G401 (cell line): ENCODE measurements around the gene GALNT9. TPM values are rescaled to one million over a fixed set of nuclear protein-coding genes. Genes with fewer than 3 reads are reported as not detected.
"Not testable (repeated sequence)": the region's sequence is repeated elsewhere in the genome, so short reads cannot be mapped to it uniquely, and the experiment has no call there.

Experiments used
- DNase-seq: peaks from one replicate; pipeline ENCODE4 v3.0.0-alpha.2; 2015; ENCODE audit warnings: low spot score
- in situ Hi-C: cut with HindIII; loops from 2 replicates; pipeline ENCODE4 v1.10.0; 2016; ENCODE audit warnings: low sequenced_read_pairs, mixed read lengths
- total RNA-seq: library from RNA; depleted of rRNA; stranded (reverse); fragments of >200 nt; shearing (Covaris generic); gene quantifications from 2 replicates; pipeline ENCODE4 v1.2.3, GENCODE V29; 2014; rRNA removed

Gene GALNT9
- 0.10 TPM in 1 of 2 replicates, not detected in the other for total RNA-seq

DNA sequence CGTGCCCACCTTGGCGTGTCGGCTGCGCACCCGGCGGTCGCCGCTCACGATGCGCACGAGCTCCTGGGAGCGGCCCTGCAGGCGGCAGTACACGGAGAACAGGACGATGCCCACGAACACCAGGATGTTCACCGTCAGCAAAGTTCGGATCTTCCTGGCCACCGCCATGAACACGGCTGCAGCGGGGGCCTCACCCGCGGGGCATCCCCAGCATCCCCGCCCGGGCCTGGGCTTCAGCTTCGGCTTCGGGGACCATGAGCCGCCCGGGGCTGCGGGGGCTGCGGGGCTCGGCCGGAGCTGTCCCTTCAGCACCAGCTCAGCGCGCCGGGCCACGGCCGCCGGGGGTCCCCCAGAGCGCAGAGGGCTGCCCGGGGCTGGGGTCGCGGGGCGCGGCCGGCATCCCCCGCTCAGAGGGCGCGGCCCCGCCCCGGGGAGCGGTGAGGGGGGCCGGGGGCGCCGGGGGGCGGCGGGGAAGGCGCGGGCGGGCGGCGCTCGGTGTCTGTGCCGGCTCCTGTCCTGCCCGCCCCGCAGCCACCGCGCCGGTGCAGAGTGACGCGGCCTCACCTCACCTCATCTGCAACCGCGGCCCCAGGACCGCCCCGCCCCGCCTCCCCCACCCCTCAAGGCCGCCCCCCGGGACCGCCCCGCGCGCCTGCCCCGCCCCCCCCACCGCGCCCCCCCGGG is at the start of gene GALNT9:
Gene GALNT9 (minus strand): TSS at position 554 of the 684 bp plus-strand sequence. CDS start 386 bp downstream, at position 168.
- peak; percentile 55 for DNase-seq
- in situ Hi-C loops = no loop called here

DNA sequence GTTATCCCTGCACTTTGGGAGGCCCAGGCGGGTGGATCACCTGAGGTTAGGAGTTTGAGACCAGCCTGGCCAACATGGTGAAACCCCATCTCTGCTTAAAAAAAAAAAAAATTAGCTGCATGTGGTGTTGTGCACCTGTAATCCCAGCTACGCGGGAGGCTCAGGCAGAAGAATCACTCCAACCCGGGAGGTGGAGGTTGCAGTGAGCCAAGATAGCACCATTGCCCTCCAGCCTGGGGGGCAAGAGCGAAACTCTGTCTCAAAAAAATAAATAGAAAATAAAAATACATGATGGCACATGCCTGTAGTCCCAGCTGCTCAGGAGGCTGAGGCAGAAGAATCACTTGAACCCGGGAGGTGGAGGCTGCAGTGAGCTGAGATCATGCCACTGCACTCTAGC is 49.7 kb upstream of the GALNT9 start:
- DNase-seq, in situ Hi-C loops: not testable (repeated sequence)

DNA sequence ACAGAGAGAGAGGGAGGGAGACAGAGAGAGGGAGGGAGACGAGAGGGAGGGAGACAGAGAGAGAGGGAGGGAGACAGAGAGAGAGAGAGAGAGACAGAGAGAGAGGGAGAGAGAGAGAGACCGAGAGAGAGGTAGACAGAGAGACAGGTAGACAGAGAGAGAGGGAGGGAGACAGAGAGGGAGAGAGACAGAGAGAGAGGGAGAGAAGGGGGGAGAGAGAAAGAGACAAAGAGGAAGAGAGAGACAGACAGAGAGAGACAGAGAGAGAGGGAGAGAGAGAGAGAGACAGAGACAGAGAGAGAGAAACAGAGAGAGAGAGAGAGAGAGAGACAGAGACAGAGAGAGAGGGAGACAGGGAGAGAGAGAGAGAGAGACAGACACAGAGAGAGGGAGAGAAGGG is 47.8 kb upstream of the GALNT9 start:
- in situ Hi-C loops = no loop called here
- no peak for DNase-seq

DNA sequence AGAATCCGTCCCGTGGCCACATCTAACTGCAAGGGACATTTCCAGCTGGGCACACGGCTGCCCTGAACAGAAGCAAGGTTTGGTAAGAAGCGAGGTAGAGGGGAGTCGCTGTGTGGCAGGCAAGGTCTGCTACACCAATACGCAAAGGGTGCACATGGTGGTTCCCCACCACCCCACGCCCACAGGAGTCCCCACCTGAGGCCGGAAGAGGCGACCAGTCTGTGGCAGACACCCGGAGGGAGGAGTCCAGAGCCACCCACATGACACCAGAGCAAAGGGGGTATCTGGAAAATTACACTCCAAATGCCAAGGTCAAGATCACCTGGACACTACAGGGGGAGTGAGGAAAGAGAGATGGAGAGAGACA is 47.1 kb upstream of the GALNT9 start:
- in situ Hi-C loops = no loop called here
- no peak for DNase-seq

DNA sequence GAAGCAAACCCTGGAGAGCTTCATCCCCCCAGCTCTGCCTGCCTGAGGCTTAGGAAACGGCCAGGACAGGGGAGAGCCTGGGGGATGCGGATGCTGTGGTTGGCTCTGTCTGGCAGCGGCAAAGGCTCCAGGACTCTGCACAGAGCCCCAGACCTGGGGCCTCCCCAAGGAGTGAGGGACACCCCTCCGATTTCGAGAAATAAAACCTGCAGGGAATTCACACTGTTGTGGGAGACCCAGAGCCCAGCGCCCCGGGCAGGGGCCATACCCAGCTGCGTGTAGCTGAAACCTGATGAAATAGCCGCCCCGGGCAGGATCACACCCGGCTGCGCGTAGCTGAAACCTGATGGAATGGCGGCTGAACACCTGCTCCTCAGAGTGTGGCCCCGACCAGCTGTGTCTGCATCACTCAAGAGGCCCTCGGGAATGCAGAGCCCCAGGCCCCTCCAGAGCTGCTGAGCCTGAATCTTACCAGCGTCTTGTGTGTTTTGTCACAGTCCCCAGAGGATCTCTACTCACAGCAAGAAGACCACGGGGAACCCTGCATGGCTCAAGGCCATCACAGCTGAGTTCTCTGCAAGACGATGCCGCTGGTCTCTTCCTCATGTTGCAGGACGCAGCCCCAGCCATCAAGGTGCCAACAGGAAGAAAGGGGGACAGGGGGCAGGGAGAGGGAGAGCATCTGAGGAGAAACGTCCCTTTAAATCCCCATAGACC is 46.5 kb upstream of the GALNT9 start:
- in situ Hi-C loops = no loop called here
- no peak for DNase-seq

DNA sequence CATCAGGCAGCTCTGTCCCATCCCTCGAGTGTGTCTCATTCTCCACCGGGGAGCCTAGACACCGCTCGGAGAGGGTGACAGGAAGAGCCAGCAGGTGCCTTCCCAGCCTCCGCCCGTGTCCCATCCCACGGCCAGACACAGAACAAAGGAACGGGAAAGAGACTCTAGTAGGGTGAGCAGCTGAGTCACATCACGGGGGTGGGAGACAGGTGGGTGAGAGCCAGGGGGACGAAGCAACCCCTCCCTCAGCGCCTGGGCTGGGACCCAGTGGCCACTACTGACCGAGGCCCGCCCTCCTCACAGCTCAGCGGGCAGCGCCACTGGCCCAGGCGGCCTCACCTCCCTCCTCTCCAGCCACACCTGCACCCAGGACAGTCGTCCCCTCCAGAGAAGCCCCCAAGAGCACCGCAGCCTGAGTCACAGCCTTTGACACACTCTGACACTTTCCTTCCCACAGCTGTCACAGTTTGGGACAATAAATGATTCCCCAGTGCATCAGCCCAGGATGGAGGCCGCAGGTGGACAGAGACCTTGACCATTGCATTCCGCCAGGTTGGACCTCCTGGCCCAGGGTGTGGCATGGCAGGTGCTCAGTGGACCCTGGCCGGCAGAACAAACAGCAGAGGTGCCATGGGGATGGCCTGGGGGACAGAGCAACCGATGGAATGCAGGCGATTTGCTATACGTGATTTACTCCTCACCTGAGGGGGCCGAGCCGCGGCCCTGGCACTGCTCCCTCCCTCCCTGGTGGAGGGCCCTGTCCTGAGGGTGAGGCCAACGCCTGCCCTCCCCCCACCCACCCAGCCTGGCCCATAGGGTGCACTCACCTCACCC is 45.4 kb upstream of the GALNT9 start:
- in situ Hi-C loops = no loop called here
- no peak for DNase-seq

DNA sequence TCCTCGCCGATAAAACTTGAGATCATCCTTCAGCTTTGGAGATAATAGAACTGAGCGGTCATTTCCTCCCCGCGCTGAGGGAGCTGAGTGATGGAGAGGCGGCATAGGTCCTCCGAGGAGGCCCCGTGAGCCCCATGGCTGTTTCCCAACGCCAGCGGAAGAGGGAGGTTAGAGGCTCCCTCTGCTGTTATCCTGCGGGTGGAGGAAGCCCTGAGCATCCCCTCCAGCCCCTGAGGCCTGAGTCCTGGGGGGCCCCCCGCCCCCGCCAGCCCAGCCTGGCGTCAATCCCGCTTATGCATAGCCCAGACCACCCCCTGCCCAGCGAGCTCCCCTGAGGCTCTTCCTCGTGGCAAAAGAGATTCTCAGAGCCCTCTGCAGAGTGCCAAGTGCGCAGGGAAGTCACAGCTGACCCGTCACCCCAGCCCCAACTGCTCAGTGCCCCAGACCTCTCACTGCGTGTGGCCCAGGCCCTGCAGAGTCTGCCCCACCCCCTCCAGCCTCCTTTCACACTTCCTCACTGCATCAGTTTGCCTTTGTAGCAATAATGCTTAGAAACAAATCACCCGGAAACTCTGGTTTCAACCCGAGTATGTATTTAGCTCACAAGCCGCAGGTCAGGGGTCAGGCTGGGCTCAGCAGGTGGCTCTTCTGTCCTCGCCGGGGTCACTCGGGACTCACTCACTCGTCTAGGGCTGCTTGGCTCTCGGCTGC is 44.7 kb upstream of the GALNT9 start:
- in situ Hi-C loops = no loop called here

DNA sequence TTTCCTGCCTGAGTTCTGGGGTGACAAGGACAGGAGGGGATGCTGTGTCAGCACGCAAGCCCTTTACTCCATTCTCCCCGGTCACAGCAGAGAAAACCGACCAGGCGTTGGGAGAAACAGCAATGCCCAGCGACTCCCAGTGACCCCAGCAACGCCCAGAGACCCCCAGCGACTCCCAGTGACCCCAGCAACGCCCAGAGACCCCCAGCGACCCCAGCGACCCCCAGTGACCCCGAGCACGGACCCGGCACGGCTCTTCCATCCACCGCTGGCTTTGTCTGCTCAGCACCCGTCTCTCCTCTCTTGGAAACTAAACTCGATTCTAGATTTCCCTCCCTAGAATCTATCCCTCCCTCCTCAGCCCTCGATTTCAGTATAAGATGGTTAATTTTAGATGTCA is 38.5 kb upstream of the GALNT9 start:
- DNase-seq = no peak
- in situ Hi-C loops = no loop called here

More for the DNA sequence above, 44.7 kb upstream of the GALNT9 start:
- peak; percentile 71 for DNase-seq

DNA sequence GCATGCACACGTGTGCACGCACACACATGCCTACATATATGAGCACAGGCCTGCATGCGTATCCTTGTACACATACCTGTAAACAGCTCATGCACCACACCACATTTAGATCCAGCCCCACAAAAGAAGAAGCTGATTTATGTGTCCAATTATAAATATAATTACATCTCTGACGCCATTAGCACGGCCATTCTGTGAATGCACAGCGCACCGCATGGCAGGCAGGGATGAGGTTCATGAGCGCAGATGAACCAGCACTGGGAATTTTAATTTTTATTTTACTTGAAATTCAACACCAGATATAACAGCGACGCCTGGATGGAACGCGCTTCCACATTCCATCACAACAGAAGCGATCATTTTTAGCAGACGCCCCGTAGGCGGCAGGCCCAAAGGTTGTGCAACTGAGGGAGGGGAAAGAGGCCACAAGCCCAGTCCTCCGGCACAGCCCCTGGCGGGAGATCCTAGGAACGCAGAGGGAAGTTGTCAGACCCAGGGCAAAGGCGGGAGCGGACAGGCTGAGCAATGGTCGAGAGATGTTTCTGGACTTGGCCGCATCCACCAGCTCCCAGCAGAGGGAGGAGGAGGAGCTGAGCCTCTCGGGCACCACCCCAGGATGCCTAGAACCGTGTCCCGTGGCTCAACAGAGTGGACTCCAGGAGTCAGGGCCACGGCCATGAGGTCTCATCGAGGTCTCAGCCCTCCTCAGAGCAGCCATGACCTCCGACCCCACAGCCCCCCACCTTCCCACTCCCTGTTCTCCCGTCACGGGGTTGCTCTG is 37.9 kb upstream of the GALNT9 start:
- in situ Hi-C loops = no loop called here
- no peak for DNase-seq

DNA sequence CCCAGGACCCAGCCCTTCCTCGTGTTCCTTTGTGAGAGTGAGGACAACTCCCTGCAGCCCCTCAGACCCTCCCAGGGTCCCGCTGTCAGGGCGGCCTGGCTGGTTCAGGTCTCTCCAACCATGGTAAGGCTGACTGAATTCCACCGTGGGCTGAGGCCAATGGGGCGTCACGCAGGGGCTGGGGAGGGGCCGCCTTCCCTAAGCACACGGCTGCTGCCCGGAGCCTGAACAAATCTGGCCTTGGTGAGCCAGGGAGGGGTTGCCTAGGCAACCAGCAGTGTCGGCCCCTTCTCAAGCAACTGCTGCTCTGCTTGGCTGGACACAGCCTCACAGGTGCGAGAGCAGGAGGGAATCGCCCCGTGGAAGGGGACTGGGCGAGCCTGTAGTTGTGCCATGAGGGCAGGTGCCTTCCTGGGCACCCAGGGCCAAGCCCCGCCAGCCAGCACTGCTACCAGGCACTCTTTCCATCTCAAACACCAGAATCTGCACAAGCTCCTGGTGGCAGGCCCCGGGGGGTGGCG is 37.0 kb upstream of the GALNT9 start:
- DNase-seq = peak; percentile 95
- in situ Hi-C loops = no loop called here

DNA sequence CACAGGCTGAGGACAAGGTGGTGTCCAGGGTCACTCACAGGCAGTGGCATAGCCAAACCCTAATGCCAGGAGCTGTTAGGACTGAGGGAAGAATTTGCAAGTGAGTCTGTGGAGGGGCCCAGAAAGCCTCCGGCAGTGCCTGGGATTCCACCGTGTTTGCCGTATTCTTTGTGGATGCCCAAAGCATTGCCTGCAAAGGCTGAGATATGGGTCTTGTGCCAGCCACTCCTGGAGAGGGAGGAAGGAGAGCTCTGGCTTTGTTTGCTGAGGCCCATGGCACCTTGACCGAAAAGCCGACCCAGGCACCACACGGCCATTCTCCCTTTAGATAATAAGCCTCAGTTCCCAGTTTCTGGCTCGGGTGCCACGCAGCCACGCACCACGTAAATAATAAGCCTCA is 35.8 kb upstream of the GALNT9 start:
- peak; percentile 41 for DNase-seq
- in situ Hi-C loops = no loop called here

DNA sequence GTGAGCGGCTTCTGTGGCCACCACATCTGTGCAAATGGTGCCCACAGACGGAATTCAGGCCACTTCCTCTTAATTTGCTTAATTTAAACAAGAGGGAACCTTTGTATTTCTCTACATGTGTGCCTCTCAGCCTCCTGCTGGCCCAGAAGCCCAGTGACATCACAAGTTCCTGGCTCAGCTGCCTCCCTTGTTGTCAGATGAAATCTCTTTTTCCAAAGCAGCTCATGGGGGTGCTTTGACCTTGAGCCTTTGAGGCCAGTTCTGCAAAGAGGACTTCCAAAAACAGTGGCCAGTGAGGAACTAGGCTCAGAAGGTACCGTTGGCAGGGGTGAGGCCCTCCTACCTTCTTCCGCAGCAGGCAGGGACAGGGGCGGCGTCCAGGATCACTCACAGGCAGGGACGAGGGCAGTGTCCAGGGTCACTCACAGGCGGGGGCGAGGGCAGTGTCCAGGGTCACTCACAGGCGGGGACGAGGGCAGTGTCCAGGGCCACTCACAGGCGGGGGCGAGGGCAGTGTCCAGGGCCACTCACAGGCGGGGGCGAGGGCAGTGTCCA is 35.0 kb upstream of the GALNT9 start:
- peak; percentile 66 for DNase-seq
- in situ Hi-C loops = no loop called here

DNA sequence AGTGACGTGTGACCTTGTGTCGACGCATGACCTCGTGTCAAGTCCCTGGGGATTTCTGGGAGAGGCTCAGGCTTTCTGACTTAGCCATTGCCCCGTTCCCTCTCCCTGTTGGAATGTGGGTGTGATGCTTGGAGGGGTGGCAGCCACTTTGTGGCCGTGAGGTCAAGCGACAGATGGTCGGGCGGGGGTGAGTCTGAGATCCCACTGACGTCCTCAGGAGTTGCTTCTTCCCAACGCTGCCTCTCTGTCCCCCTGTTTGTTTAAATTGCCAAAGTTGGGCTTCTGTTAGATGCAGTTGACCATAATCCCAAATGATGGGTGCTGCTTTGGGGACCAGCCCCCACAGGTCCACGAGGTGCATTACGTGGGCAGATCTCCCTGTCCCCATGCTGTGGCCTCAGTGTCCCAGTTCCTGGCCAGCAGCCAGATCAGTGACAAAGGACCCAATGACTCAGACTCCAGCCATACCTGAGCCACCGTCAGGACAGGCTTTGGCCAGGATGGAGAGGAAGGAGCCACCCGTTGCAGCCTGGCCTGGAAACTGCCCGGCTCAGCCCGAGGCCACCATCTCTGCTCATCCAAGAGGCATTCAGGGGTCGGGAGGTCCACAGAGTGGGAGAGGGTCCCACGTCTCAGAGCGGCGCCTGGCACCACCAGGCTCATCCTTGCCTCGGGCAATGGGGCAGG is 34.4 kb upstream of the GALNT9 start:
- in situ Hi-C loops = no loop called here
- DNase-seq = no peak

DNA sequence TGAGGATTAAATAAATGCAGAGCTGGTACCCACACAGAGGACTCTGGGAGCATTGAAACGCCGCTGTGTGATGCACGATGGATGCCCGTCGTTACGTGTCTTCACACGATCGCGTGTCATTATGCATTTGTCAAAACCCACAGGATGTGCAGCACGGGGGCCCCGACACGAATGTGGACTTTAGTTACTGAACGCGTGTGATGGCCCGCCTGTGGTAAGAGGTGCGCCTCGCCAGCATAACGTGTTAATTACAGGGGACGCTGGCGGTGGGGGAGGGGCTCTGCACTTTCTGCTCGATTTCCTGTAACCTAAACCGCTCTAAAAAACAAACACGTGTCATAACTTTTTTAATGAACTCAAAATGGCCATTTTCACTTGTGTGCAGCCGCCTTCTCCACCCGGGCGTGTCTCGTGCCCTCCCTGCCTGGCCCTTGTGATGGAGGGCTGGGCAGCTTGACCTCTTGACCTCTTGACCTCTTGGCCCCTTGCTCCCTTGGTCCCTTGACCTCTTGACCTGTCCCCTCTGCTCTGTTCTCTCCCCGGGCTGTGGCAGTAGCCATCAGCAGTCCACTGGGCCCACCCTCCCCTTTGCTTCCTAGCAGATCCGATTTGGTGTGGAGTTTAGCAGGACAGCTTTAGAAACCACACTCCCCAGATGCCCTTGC is 33.7 kb upstream of the GALNT9 start:
- no peak for DNase-seq

DNA sequence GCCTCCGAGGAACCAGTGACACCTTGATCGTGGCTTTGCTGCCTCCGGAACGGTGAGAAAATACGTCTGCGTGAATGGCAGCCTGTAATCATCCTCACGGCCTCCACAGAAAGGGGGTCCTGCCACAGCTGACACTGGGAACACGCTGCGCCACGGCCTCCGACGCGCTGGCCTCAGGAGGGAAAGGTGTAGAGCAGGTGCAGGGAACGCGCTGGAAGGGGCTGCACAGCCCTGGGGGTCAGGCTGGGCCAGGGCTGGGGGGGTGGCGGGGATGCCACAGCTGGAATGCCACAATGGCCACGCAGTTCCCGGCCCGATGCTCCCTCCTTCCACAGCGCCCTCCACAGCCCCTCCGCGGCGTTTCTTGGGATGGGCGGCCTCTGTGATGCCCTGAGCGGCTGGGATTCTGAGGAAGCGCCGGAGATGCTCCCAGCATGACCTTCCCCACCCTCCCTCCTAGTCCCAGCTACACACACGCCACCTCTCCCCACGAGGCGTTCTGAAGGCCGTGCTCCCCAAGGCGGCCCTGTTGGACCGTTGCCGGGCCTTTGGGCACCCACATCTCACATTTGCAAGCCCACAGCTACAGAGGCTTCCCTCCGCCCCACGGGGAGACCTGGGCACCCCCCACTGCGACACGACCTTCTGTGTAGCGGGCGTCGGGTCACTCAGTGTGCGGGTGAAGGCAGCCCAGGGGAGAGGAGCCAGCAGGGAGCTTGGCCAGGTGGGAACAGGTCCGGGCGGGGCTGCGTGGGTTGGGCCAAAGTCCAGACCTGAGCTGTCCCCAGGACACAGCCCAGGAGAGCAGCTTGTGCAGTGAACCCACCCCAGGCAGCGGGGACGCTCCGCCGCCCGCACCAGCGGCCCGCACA is 31.8 kb upstream of the GALNT9 start:
- in situ Hi-C loops = no loop called here
- no peak for DNase-seq

More for the DNA sequence above, 33.7 kb upstream of the GALNT9 start:
- in situ Hi-C loops = no loop called here

DNA sequence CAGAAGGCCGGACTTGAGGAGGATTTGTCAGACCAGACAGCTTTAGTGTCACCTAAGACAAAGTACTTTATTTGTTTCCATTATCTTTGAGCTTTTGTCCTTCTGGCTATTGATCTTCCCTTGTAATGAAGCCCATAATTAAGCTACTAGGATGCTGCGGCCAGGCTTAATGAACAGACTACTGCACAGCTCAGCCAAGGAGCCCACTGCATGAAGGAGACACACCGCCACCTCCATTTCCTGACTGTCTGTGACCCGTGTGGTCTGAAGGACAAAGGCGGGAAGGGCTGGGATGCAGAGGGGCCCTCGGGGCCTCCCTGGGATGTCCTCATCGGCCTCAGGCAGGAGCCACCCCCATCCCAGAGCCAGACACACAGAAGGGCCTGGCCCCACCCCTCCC is 31.0 kb upstream of the GALNT9 start:
- in situ Hi-C loops = no loop called here

More for the DNA sequence above, 31.0 kb upstream of the GALNT9 start:
- no peak for DNase-seq
